Stimulated activated CD4-positive, alpha-beta T cell treated with anti-CD3 and anti-CD28 coated beads, Interleukin-4, amount 100 ng/mL, for 1 hour (primary cell): ENCODE data around the gene NADSYN1.

Experiments used
- DNase-seq: peaks from one replicate; pipeline ENCODE4 v3.0.0-alpha.2; 2020

Gene NADSYN1

GRCh38 chr11:71474141-71474770 is 21.3 kb downstream of the NADSYN1 start:
- no peak for DNase-seq

GRCh38 chr11:71474771-71475483 is 21.9 kb downstream of the NADSYN1 start:
- no peak for DNase-seq

DNA sequence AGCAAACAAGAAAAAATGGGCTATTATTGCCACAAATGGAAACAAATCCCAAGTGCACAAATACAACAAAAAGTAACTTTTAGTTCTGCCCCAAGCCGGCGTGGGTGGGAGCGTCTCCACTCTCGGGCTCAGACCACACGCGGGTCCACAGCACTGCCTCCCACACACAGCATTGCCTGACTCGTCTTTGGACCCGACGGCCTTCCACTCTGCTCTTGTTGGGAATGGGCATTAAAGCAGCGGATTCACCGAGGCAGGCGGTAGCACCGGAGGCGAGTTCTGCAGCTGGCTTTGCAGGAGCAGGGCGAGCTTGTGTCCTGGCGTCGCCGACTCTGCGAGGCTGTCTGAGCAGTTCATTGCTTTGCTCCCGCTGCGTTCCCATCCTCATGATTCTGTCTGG is 23.0 kb downstream of the NADSYN1 start:
- no peak for DNase-seq

- no peak for DNase-seq
Observed at GRCh38 chr11:71476926-71477640, 24.1 kb downstream of the NADSYN1 start.

DNA sequence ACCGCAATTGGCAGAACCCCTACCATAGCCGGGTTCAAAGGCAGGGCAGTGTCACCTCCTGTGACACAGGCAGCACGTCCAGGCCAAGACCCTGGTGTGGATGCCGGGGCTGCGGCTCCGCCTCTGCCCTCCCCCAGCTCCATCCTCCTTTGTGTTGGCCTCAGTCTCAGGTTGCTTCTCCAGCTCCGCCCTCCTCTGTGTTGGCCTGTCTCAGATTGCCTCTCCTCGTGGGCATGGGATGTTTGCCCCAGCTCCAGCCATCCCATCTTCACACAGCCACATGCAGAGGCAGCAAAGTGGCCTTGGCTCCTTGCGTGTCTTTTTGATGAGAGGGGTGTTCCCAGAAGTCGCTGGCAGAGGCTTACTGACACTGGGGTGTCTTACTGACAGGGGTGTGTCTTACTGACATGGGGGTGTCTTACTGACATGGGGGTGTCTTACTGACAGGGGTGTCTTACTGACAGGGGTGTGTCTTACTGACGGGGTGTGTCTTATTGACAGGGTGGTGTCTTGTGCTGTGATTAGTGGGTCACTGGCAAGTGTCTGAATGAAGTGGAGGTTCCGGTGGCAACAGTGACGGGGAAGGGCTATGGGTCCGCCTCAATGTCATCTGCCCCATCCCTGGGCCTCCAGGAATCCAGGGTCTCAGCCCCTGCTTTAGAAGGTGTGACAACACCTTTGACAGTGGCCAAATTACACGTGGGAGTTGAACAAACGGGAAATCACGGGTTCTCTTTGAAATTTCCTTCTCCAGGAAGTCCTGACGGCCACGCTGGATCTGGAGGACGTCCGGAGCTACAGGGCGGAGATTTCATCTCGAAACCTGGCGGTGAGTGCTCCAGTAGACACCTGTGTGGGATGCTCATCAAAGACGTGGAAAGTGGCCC is 24.9 kb downstream of the NADSYN1 start:
- DNase-seq, result no peak

GRCh38 chr11:71478528-71478840 is 25.5 kb downstream of the NADSYN1 start:
- DNase-seq, result no peak

DNA sequence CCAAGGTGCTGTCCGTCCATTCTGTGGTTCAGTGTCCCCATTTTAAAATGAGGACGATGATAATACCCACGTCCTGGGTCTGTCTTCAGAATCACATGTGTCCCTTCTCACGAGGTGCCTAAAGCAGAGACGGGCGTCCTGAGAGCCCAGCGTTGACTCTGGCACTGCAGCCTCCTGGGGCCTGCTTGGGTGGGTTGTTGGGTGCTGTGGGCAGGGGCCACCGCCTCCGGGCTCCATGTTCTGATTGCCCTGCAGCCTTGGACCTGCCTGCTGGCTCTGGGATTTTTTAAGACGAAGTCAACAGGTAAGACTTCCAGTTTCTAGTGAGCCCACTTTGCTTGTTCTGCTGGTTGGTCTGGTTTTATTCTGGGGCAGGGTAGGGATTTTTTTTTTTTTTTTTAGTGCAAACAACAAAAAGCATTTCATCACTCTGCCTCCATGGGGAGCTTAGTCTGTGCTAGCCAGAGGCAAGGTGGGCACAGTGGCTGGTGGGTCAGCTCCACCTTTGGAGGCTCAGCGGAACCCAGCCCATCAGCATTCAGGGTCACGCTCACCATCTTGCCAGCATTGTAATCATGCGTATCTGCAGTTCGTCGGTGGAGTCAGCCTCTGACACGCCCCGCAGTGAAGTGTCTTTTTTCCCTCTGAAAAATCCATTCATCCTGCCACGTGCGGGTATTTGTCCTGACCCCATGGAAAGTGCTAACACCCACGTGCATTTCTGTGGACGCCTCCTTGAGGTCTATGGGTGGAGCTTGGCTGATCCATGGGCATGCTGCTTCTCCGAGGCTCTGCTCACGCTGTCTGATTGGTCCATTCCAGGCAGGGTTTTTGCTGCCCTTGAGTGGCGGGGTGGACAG is 28.3 kb downstream of the NADSYN1 start:
- no peak for DNase-seq

GRCh38 chr11:71482216-71482615 is 29.2 kb downstream of the NADSYN1 start:
- DNase-seq, result no peak

GRCh38 chr11:71482746-71483364 is 29.9 kb downstream of the NADSYN1 start:
- no peak for DNase-seq

DNA sequence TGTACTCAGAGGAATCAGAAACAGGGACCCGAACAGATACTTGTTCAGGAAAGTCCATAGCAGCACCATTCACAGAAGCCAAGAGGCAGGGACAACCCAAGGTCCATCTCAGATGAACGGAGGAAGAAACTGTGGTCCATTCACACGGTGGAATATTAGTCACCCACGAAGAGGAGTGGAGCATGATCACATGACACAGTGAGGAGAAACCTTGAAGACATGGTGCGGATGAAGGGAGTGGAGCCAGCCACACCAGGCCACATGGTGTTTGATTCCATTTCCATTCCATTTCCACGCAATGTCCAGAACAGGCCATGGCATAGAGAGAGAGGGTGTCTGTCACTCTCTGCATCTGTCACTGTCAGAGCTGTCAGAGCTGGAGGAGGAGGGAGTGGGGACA is 30.7 kb downstream of the NADSYN1 start:
- no peak for DNase-seq

- no peak for DNase-seq
Observed at GRCh38 chr11:71484248-71485062, 31.5 kb downstream of the NADSYN1 start.

GRCh38 chr11:71485063-71485399 is 32.0 kb downstream of the NADSYN1 start:
- no peak for DNase-seq

- no peak for DNase-seq
Observed at GRCh38 chr11:71485466-71485865, 32.5 kb downstream of the NADSYN1 start.

- DNase-seq, result no peak
Observed at GRCh38 chr11:71486320-71486719, 33.3 kb downstream of the NADSYN1 start.

GRCh38 chr11:71488681-71489270 is 35.8 kb downstream of the NADSYN1 start:
- DNase-seq, result no peak

DNA sequence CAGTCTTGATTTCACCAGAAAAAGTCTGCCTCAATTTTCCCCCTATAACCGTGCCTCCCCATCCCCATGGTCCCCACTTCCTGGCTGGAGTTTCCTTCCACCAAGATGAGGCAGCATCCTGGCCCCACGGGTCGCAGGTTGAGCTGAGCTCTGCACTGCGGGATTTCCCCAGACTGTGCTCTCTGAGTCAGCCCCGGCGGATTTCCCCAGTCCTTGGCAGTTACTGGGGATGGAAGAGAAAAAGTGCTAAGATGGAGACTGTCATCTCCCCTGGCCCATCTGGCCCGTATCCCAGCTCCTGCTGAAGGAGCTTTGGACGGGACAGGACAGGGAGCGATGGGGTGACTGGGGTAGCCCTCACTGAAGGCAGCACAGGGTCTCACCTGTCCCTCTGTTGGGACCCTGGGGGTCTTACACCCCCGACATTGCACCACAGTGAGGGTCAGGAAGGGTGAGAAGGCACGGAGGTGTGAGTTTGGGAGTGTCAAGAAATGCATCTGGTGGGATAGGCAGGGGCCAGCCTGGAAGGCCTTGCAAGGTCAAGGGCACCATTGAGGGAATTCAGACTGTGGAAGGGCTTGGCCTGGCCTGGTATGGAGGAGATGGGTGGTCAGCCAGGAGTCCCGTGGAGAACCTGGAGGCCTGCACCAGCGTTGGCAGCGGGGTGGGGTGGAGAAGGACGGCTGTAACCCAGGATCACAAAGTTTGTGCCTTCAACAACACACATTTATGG is 36.5 kb downstream of the NADSYN1 start:
- peak; percentile 65 for DNase-seq

- no peak for DNase-seq
Observed at GRCh38 chr11:71490044-71490730, 37.2 kb downstream of the NADSYN1 start.

DNA sequence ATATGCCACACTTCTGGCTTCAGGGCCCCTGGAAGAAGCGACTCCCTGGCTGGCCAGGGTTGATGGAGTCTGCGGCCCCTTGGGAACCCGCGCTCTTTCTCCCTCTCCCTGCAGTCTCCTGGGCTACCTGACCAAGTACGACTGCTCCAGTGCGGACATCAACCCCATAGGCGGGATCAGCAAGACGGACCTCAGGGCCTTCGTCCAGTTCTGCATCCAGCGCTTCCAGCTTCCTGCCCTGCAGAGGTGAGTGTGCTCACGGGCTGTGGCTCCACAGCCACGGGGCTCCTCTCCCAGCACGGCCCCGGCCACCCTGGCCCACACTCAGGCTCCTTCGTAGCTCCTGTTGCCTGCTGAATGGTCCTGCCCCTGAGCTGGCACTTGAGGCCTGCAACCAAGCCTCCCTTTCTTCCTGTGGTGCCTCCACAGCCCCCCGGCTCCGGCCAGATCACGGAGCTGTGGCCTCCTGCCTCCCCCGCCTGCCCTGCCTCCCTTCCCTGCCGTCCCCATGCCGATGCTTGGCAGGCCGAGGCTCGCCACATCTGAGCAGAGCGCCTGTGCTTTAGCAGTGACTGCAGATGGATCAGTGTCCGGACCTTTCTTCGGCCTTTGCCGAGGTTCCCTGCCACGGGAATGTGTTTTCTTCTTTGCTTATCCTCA is 37.9 kb downstream of the NADSYN1 start:
- DNase-seq, result no peak

DNA sequence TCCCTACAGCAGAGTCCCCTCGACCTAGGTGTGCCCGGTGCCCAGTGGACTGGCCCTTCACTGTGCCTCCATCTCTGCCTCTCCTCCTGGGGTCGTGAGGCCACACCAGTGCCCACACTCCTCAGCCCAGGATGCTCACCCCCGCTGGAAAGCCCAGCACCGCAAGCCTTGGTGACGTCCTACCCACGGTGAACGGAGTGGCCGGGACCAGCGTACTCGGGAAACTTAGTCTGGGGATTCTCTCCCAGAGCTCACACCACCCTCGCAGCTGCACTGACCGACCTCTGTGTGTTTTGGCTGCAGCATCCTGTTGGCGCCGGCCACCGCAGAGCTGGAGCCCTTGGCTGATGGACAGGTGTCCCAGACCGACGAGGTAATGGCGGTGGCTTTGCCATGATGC is 38.5 kb downstream of the NADSYN1 start:
- DNase-seq, result no peak
